ENCODE data around the gene FANCI. TPM values are rescaled to one million over a fixed set of nuclear protein-coding genes. Genes with fewer than 3 reads are reported as not detected.

Gene FANCI
- total and polyA plus RNA-seq, 2 of the 13 experiments (the other 11 are each of a cell fraction or from before 2014, with no cell fraction given) = 15.7 to 68.8 TPM

DNA sequence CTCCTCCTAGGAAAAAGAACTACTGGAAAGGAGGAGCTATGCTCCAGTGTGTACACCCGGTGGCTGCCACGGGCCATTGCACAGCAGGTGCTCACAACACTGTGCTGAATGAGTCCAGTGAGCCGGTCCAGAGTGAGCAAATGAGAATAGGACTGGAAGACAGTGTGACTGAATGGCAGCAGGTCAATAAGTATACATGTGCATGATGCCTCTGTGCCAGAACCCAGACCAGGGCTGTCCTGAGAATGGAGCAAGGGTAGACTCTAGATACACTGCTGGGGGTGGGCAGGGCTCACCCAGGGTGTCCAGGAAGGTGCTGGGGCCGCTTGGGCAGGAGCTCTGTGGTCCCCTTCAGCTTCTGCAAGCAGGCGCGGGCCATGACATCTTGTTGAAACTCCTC, 82.5 kb downstream of the FANCI start (continued):
- TF ChIP-seq MBNL3 (CRISPR knock-in tag; conservative IDR thresholded peaks at IDR 0.05) (no peak), AKAP8 (CRISPR knock-in tag; IDR thresholded peaks at IDR 0.05) (no peak), DNMT3B (CRISPR knock-in tag; conservative IDR thresholded peaks at IDR 0.05) (no peak), FOXA3 (CRISPR knock-in tag; IDR thresholded peaks at IDR 0.05) (no peak)

DNA sequence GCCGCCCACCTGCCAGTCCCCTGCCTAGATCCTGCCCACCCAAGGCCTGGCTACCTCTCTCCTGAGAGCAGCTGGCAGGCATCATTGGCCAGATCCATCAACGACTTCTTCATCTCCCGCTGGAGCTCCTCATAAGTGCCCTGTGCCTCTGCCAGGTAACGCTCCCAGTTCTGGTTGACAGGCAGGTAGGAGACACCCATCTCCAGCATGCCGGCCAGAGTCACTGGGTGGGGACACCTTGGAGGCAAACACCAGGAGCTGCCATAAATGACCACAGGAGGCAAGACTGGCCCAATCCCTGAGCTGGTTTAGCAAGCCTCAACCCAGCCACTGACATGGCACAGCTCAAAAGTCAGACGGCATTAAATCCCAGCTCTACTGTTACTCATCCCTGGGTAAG, 83.3 kb downstream of the FANCI start:
- no peak for DNase-seq (ENCODE audit: low spot score)
- POLR2A ChIA-PET = no interaction called here
- Histone ChIP-seq H3K4me3 (replicated peaks in 1 of 3; ENCODE audit: insufficient read depth in 1 of 3, low read depth in 2 of 3, low read length in 3 of 3) (no peak overlapping the region), H3K27me3 (ENCODE audit: control insufficient read depth in 1 of 2, insufficient read depth in 2 of 2, low read length in 2 of 2) (no peaks in the 10 kb centered on the region; a peak in 1 of 5 replicates), H2AFZ (ENCODE audit: low read length) (no peak overlapping the region), H3K79me2 (ENCODE audit: insufficient read depth, low read length) (peaks cover 10% of the 10 kb centered on the region), H3K9me3 (ENCODE audit: low read length) (no peaks in the 10 kb centered on the region), H3K36me3 (replicated peaks in 1 of 2; ENCODE audit: control insufficient read depth in 1 of 2, insufficient read depth in 2 of 2, low read length in 2 of 2) (peaks cover 60 to 98% of the 10 kb centered on the region in 2 experiments), H3K27ac (ENCODE audit: extremely low read length, insufficient read depth, low read length) (no peak overlapping the region), H3K4me1 (ENCODE audit: insufficient read depth, low read length) (peaks cover 23% of the 10 kb centered on the region), H3K9ac (ENCODE audit: insufficient read depth, low read depth, low read length) (no peak overlapping the region), H4K20me1 (ENCODE audit: insufficient read depth, low read length) (peaks cover 7% of the 10 kb centered on the region; the same call in 1 of the 2 replicates), H3K4me2 (ENCODE audit: low read depth, low read length) (no peak overlapping the region)
- 97% methylated on average over 4 of the region's 6 CpGs for WGBS (ENCODE audit: low lambda C conversion rate)
- no peak for ATAC-seq
- in situ Hi-C loops (cut with HindIII; ENCODE audit: extremely low pct_ligation_motif_present, low pct_unique_long_range_greater_than_20kb) = no loop called here
- no TSS peak for BruUV-seq (replicated peaks)
- intact Hi-C loops (cut with micrococcal nuclease; ENCODE audit: unreplicated experiment) = no loop called here
- CTCF ChIA-PET (ENCODE audit: low intra/inter-chr PET ratio, low total read pairs) = no interaction called here
- no peak for FAIRE-seq
- no peak for TF ChIP-seq CBX2 (IDR thresholded peaks at IDR 0.05; ENCODE audit: low read depth, low read length)
- no peak for TF ChIP-seq CBX2 (CRISPR knock-in tag; IDR thresholded peaks at IDR 0.05; ENCODE audit: low read depth)
- no peak for TF ChIP-seq NFIB (CRISPR knock-in tag; IDR thresholded peaks at IDR 0.05; ENCODE audit: borderline replicate concordance)
- no peak for TF ChIP-seq ZNF7 (CRISPR knock-in tag; IDR thresholded peaks at IDR 0.05)
- TF ChIP-seq, protein P1, sequence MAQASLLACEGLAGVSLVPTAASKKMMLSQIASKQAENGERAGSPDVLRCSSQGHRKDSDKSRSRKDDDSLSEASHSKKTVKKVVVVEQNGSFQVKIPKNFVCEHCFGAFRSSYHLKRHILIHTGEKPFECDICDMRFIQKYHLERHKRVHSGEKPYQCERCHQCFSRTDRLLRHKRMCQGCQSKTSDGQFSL (CRISPR knock-in tag; IDR thresholded peaks at IDR 0.05) = no peak
- TF ChIP-seq, protein P2, sequence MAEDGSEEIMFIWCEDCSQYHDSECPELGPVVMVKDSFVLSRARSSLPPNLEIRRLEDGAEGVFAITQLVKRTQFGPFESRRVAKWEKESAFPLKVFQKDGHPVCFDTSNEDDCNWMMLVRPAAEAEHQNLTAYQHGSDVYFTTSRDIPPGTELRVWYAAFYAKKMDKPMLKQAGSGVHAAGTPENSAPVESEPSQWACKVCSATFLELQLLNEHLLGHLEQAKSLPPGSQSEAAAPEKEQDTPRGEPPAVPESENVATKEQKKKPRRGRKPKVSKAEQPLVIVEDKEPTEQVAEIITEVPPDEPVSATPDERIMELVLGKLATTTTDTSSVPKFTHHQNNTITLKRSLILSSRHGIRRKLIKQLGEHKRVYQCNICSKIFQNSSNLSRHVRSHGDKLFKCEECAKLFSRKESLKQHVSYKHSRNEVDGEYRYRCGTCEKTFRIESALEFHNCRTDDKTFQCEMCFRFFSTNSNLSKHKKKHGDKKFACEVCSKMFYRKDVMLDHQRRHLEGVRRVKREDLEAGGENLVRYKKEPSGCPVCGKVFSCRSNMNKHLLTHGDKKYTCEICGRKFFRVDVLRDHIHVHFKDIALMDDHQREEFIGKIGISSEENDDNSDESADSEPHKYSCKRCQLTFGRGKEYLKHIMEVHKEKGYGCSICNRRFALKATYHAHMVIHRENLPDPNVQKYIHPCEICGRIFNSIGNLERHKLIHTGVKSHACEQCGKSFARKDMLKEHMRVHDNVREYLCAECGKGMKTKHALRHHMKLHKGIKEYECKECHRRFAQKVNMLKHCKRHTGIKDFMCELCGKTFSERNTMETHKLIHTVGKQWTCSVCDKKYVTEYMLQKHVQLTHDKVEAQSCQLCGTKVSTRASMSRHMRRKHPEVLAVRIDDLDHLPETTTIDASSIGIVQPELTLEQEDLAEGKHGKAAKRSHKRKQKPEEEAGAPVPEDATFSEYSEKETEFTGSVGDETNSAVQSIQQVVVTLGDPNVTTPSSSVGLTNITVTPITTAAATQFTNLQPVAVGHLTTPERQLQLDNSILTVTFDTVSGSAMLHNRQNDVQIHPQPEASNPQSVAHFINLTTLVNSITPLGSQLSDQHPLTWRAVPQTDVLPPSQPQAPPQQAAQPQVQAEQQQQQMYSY (CRISPR knock-in tag; IDR thresholded peaks at IDR 0.05) = no peak
- TF ChIP-seq, protein P3, sequence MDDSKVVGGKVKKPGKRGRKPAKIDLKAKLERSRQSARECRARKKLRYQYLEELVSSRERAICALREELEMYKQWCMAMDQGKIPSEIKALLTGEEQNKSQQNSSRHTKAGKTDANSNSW (CRISPR knock-in tag; IDR thresholded peaks at IDR 0.05; ENCODE audit: borderline replicate concordance) = no peak
- TF ChIP-seq ELF1 (CRISPR knock-in tag; IDR thresholded peaks at IDR 0.05) = no peak
- TF ChIP-seq, protein P4, sequence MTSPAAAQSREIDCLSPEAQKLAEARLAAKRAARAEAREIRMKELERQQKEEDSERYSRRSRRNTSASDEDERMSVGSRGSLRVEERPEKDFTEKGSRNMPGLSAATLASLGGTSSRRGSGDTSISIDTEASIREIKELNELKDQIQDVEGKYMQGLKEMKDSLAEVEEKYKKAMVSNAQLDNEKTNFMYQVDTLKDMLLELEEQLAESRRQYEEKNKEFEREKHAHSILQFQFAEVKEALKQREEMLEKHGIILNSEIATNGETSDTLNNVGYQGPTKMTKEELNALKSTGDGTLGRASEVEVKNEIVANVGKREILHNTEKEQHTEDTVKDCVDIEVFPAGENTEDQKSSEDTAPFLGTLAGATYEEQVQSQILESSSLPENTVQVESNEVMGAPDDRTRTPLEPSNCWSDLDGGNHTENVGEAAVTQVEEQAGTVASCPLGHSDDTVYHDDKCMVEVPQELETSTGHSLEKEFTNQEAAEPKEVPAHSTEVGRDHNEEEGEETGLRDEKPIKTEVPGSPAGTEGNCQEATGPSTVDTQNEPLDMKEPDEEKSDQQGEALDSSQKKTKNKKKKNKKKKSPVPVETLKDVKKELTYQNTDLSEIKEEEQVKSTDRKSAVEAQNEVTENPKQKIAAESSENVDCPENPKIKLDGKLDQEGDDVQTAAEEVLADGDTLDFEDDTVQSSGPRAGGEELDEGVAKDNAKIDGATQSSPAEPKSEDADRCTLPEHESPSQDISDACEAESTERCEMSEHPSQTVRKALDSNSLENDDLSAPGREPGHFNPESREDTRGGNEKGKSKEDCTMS (CRISPR knock-in tag; conservative IDR thresholded peaks at IDR 0.05) = no peak
- no peak for TF ChIP-seq SALL1 (CRISPR knock-in tag; IDR thresholded peaks at IDR 0.05)
- no peak for TF ChIP-seq MAFF (IDR thresholded peaks at IDR 0.05; ENCODE audit: low read depth, low read length)
- no peak for TF ChIP-seq ZNF382 (CRISPR knock-in tag; IDR thresholded peaks at IDR 0.05; ENCODE audit: borderline replicate concordance)
- TF ChIP-seq ZNF343 (CRISPR knock-in tag; IDR thresholded peaks at IDR 0.05) = no peak
- TF ChIP-seq ZFP37 (CRISPR knock-in tag; IDR thresholded peaks at IDR 0.05; ENCODE audit: borderline replicate concordance) = no peak

Data from HepG2 (cell line).